ENCODE data around the gene MYDGF. TPM values are rescaled to one million over a fixed set of nuclear protein-coding genes. Genes with fewer than 3 reads are reported as not detected.
"Not testable (repeated sequence)": the region's sequence is repeated elsewhere in the genome, so short reads cannot be mapped to it uniquely, and the experiment has no call there.

The MYDGF gene
- polyA plus RNA-seq (ENCODE audit: insufficient read length in 3 of 3), result 10 to 100 TPM; 76.1 to 93.4 (median 83.7) TPM
- long read RNA-seq, donor 1, transcript MYDGF-201 (6 exons, 1,018 nt), result major isoform, 82 of 90 reads
- long read RNA-seq, donor 1, partial matches to known transcripts, result 8 of 90 reads
- long read RNA-seq, donor 1, other reads (novel, unspliced or antisense), result 0 of 90 reads
- long read RNA-seq, donor 2, transcript MYDGF-201 (6 exons, 1,018 nt), result major isoform, 95 of 95 reads
- long read RNA-seq, donor 2, partial matches to known transcripts, result 0 of 95 reads
- long read RNA-seq, donor 2, other reads (novel, unspliced or antisense), result 0 of 95 reads
- long read RNA-seq, donor 3, transcript MYDGF-201 (6 exons, 1,018 nt), result major isoform, 78 of 113 reads
- long read RNA-seq, donor 3, partial matches to known transcripts, result 35 of 113 reads
- long read RNA-seq, donor 3, other reads (novel, unspliced or antisense), result 0 of 113 reads
- long read RNA-seq, donor 4, transcript MYDGF-201 (6 exons, 1,018 nt), result major isoform, 84 of 84 reads
- long read RNA-seq, donor 4, partial matches to known transcripts, result 0 of 84 reads
- long read RNA-seq, donor 4, other reads (novel, unspliced or antisense), result 0 of 84 reads
- long read RNA-seq, donor 5, transcript MYDGF-201 (6 exons, 1,018 nt), result major isoform, 44 of 44 reads
- long read RNA-seq, donor 5, partial matches to known transcripts, result 0 of 44 reads
- long read RNA-seq, donor 5, other reads (novel, unspliced or antisense), result 0 of 44 reads
- long read RNA-seq, donor 6, transcript MYDGF-201 (6 exons, 1,018 nt), result major isoform, 74 of 74 reads
- long read RNA-seq, donor 6, partial matches to known transcripts, result 0 of 74 reads
- long read RNA-seq, donor 6, other reads (novel, unspliced or antisense), result 0 of 74 reads
- long read RNA-seq, donor 7, transcript MYDGF-201 (6 exons, 1,018 nt), result major isoform, 91 of 115 reads
- long read RNA-seq, donor 7, partial matches to known transcripts, result 23 of 115 reads
- long read RNA-seq, donor 7, other reads (novel, unspliced or antisense), result 0 of 115 reads
- long read RNA-seq, donor 8, transcript MYDGF-201 (6 exons, 1,018 nt), result major isoform, 40 of 74 reads
- long read RNA-seq, donor 8, partial matches to known transcripts, result 33 of 74 reads
- long read RNA-seq, donor 8, other reads (novel, unspliced or antisense), result 0 of 74 reads
- long read RNA-seq, donor 9, transcript MYDGF-201 (6 exons, 1,018 nt), result major isoform, 101 of 134 reads
- long read RNA-seq, donor 9, partial matches to known transcripts, result 33 of 134 reads
- long read RNA-seq, donor 9, other reads (novel, unspliced or antisense), result 0 of 134 reads
- long read RNA-seq, donor 10, transcript MYDGF-201 (6 exons, 1,018 nt), result major isoform, 58 of 60 reads
- long read RNA-seq, donor 10, partial matches to known transcripts, result 0 of 60 reads
- long read RNA-seq, donor 10, other reads (novel, unspliced or antisense), result 0 of 60 reads
- long read RNA-seq, donor 11, transcript MYDGF-201 (6 exons, 1,018 nt), result major isoform, 48 of 49 reads
- long read RNA-seq, donor 11, partial matches to known transcripts, result 0 of 49 reads
- long read RNA-seq, donor 11, other reads (novel, unspliced or antisense), result 0 of 49 reads
- long read RNA-seq, donor 12, transcript MYDGF-201 (6 exons, 1,018 nt), result major isoform, 94 of 100 reads
- long read RNA-seq, donor 12, partial matches to known transcripts, result 0 of 100 reads
- long read RNA-seq, donor 12, other reads (novel, unspliced or antisense), result 5 of 100 reads
- long read RNA-seq, donor 13, transcript MYDGF-201 (6 exons, 1,018 nt), result major isoform, 25 of 25 reads
- long read RNA-seq, donor 13, partial matches to known transcripts, result 0 of 25 reads
- long read RNA-seq, donor 13, other reads (novel, unspliced or antisense), result 0 of 25 reads
- long read RNA-seq, donor 14, result 0 reads
- long read RNA-seq, donor 15, result 0 reads
- long read RNA-seq, donor 16, transcript MYDGF-201 (6 exons, 1,018 nt), result major isoform, 91 of 111 reads
- long read RNA-seq, donor 16, partial matches to known transcripts, result 20 of 111 reads
- long read RNA-seq, donor 16, other reads (novel, unspliced or antisense), result 0 of 111 reads

GRCh38 chr19:4669723-4670480, at the start of gene MYDGF:
MYDGF (minus strand) TSS chr19:4670342; CDS start chr19:4670334, 8 bp downstream.
- DNase-seq, result peak; percentile 86

- DNase-seq, result no peak
Observed at GRCh38 chr19:4719499-4719866, 49.3 kb upstream of the MYDGF start.

- no peak for DNase-seq
Observed at GRCh38 chr19:4717966-4718701, 48.0 kb upstream of the MYDGF start.

- DNase-seq, result no peak
Observed at GRCh38 chr19:4717191-4717965, 47.2 kb upstream of the MYDGF start.

GRCh38 chr19:4715529-4716221, 45.5 kb upstream of the MYDGF start:
- no peak for DNase-seq

GRCh38 chr19:4715178-4715528, 45.0 kb upstream of the MYDGF start:
- not testable (repeated sequence) for DNase-seq

- DNase-seq, result no peak
Observed at GRCh38 chr19:4714016-4714415, 43.9 kb upstream of the MYDGF start.

GRCh38 chr19:4713384-4713951, 43.3 kb upstream of the MYDGF start:
- no peak for DNase-seq

- DNase-seq, result no peak
Observed at GRCh38 chr19:4712771-4713170, 42.6 kb upstream of the MYDGF start.

GRCh38 chr19:4711211-4711610, 41.1 kb upstream of the MYDGF start:
- DNase-seq, result no peak

- DNase-seq, result no peak
Observed at GRCh38 chr19:4710281-4710600, 40.1 kb upstream of the MYDGF start.

- DNase-seq, result no peak
Observed at GRCh38 chr19:4709440-4710280, 39.5 kb upstream of the MYDGF start.

GRCh38 chr19:4707956-4708650, 38.0 kb upstream of the MYDGF start:
- DNase-seq, result no peak

- no peak for DNase-seq
Observed at GRCh38 chr19:4707322-4707721, 37.2 kb upstream of the MYDGF start.

- DNase-seq, result no peak
Observed at GRCh38 chr19:4705413-4706131, 35.4 kb upstream of the MYDGF start.
